GM04503 (cell line): ENCODE data around the gene IL1RAPL1.
A peak's percentile ranks its signal among the peaks of the same experiment; 100 is the strongest.

Experiments
- DNase-seq: peaks from one replicate; pipeline ENCODE4 v3.0.0-alpha.2; 2012; ENCODE audit warnings: low read depth

IL1RAPL1 gene

GRCh38 chrX:29434939-29435338 lies 847.7 kb downstream of the IL1RAPL1 start:
- DNase-seq = no peak

GRCh38 chrX:29435396-29435795 lies 848.1 kb downstream of the IL1RAPL1 start:
- no peak for DNase-seq

- DNase-seq = no peak
These were observed 860.6 kb downstream of the IL1RAPL1 start for GRCh38 chrX:29447867-29448266.

GRCh38 chrX:29453333-29453732 lies 866.1 kb downstream of the IL1RAPL1 start:
- DNase-seq = no peak

- DNase-seq = no peak
These were observed 868.5 kb downstream of the IL1RAPL1 start for GRCh38 chrX:29455702-29456101.

GRCh38 chrX:29461039-29461438 lies 873.8 kb downstream of the IL1RAPL1 start:
- DNase-seq = no peak

GRCh38 chrX:29466456-29466855 lies 879.2 kb downstream of the IL1RAPL1 start:
- peak; percentile 35 for DNase-seq

GRCh38 chrX:29468911-29469494 lies 881.8 kb downstream of the IL1RAPL1 start:
- no peak for DNase-seq

- DNase-seq = no peak
These were observed 882.8 kb downstream of the IL1RAPL1 start for GRCh38 chrX:29470030-29470429.

- no peak for DNase-seq
These were observed 884.6 kb downstream of the IL1RAPL1 start for GRCh38 chrX:29471829-29472228.

GRCh38 chrX:29477878-29478277 lies 890.6 kb downstream of the IL1RAPL1 start:
- DNase-seq = no peak

- no peak for DNase-seq
These were observed 891.3 kb downstream of the IL1RAPL1 start for GRCh38 chrX:29478336-29479069.

- DNase-seq = no peak
These were observed 900.0 kb downstream of the IL1RAPL1 start for GRCh38 chrX:29487214-29487613.

GRCh38 chrX:29487714-29488113 lies 900.5 kb downstream of the IL1RAPL1 start:
- DNase-seq = no peak

GRCh38 chrX:29488919-29489318 lies 901.7 kb downstream of the IL1RAPL1 start:
- no peak for DNase-seq

GRCh38 chrX:29490606-29491005 lies 903.4 kb downstream of the IL1RAPL1 start:
- no peak for DNase-seq

GRCh38 chrX:29491659-29492058 lies 904.4 kb downstream of the IL1RAPL1 start:
- DNase-seq = no peak

- no peak for DNase-seq
These were observed 909.5 kb downstream of the IL1RAPL1 start for GRCh38 chrX:29496636-29497180.

GRCh38 chrX:29506729-29507128 lies 919.5 kb downstream of the IL1RAPL1 start:
- DNase-seq = no peak

GRCh38 chrX:29518100-29518499 lies 930.9 kb downstream of the IL1RAPL1 start:
- DNase-seq = no peak

- DNase-seq = no peak
These were observed 941.0 kb downstream of the IL1RAPL1 start for GRCh38 chrX:29528281-29528680.

GRCh38 chrX:29530501-29530900 lies 943.3 kb downstream of the IL1RAPL1 start:
- peak; percentile 21 for DNase-seq

GRCh38 chrX:29531336-29531735 lies 944.1 kb downstream of the IL1RAPL1 start:
- no peak for DNase-seq
